Measurements from ENCODE around the gene ZBTB46. TPM values are rescaled to one million over a fixed set of nuclear protein-coding genes. Genes with fewer than 3 reads are reported as not detected.
"Not testable (repeated sequence)": the region's sequence is repeated elsewhere in the genome, so short reads cannot be mapped to it uniquely, and the experiment has no call there.

Gene ZBTB46
- total RNA-seq = 1 to 10 TPM; 1.2 to 6.7 (median 5.7) TPM

DNA sequence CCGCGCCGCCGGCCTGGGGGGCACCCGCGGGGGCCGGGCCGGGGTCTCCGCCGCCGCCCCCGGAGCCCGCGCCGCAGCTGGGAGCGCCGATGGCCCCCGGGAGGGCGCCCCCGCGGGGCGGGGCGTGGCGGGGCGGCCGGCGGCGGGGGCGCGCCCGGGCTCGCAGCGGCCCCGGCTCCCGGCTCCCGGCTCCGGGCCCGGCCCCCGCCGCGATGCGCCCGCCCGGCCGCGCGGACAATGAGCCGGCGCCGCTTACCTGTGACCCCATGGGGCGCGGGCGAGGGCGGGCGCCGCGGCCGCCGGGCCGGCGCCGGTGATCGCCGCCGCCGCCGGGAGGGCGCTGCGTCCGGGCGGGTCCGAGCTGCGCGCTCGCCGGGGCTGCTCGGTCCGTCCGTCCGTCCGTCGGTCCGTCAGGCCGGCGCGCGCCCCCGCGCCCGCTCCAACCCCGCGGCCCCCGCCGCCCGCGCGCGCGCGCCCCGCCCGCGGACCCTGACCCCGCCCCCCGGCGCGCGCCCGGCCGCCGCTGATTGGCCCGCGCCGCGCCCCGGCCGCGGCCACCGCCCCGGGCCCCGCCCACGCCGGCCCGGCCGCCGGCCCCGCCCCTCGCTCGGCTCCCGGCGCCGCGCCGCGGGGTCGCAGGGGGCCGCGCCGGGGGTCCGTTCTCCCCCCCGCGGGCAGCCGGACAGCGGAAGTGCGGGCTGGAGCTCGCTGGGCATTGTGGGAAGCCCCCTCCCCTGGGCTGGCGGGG lies at the start of gene ZBTB46:
Gene ZBTB46 (minus strand): TSS at position 424 of the 748 bp plus-strand sequence. CDS start 40,507 bp downstream, outside the sequence.
- WGBS, 2 donors = no CpG with 5 or more reads among the region's 147 CpGs
- TF ChIP-seq POLR2A (IDR thresholded peaks at IDR 0.05) (no peak), CTCF (IDR thresholded peaks at IDR 0.05) (no peak)
- peak within 1 kb of the TSS; percentile 62 for H3K4me3 ChIP-seq (ENCODE audit: low read depth, poor library complexity, severe bottlenecking)
- no peak for DNase-seq (ENCODE audit: low spot score in 2 of 2)
- intact Hi-C loops (cut with DNase I; ENCODE audit: low total_unique reads) = no loop called here

DNA sequence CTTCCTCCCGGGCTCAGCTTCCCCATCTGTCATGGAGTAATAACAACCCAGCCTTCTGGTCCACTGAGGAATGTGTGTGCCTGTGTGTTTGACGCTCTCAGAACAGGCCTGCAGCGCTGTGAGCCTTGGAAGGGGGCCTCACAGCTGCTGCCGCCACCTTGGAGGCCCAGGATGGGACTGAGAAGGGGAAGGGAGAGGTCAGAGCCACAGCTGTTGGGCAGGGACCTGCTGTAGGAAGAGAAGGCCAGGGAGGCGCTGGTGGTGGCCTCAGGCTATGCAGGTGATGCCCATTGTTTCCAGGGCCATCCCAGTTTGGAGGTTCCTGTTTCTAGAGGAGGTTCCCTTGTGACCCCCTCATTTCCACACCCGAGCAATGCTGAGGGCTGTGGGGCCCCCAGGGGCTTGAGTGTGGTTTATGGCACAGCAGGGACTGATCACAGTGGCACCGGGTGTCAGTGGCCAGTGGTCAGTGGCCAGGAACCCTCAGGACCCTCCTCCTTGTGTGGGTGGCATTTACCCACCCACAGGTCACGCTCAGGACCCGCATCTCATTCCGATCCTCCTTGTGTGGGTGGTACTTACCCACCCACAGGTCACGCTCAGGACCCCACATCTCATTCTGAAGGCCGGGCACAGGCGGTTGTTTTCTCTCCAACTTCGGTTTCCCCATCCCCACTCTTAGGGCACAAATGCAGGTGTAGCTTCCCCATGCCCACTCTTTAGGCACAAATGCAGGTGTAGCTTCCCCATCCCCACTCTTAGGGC lies 48.0 kb upstream of the ZBTB46 start:
- 91 to 97% methylated on average over 13 to 14 of the region's 14 CpGs for WGBS, 2 donors

GRCh38 chr20:63877755-63878470 lies 46.8 kb upstream of the ZBTB46 start:
- H3K4me3 ChIP-seq (ENCODE audit: low read depth, poor library complexity, severe bottlenecking) = no peak overlapping the region
- DNase-seq (ENCODE audit: low spot score in 2 of 2) = no peak
- TF ChIP-seq CTCF (IDR thresholded peaks at IDR 0.05) = no peak
- TF ChIP-seq POLR2A (IDR thresholded peaks at IDR 0.05) = no peak
- 90% methylated on average over 32 of the region's 32 CpGs for WGBS, 2 donors
- intact Hi-C loops (cut with DNase I; ENCODE audit: low total_unique reads) = no loop called here

More for the DNA sequence above, 48.0 kb upstream of the ZBTB46 start:
- H3K4me3 ChIP-seq (ENCODE audit: low read depth, poor library complexity, severe bottlenecking) = no peak overlapping the region
- no peak for DNase-seq (ENCODE audit: low spot score in 2 of 2)
- intact Hi-C loops (cut with DNase I; ENCODE audit: low total_unique reads) = no loop called here
- no peak for TF ChIP-seq CTCF (IDR thresholded peaks at IDR 0.05)
- no peak for TF ChIP-seq POLR2A (IDR thresholded peaks at IDR 0.05)

DNA sequence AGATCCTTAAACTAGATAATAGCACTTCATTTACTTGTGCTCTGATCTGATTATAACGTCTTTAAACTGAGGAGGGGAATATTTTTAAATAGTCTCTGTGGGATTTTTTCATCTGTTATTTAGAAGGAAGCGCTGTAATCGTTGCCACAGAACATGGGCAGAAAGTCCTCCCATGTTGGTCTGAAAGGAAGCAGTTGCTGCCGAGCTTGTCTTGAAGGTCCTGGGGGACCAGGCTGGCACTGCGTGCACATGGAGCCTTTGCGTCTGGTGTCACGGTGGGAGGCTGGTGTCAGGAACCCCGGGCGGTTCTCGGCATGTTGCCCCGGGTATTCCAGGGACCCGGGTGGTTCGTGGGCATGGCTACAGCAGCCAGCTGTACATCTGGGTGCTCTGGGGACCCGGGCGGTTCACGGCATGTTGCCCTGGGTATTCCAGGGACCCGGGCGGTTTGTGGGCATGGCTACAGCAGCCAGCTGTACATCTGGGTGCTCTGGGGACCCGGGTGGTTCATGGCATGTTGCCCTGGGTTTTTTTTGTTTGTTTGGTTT lies 45.5 kb upstream of the ZBTB46 start:
- no peak overlapping the region for H3K4me3 ChIP-seq (ENCODE audit: low read depth, poor library complexity, severe bottlenecking)
- DNase-seq (ENCODE audit: low spot score in 2 of 2) = no peak
- intact Hi-C loops (cut with DNase I; ENCODE audit: low total_unique reads) = no loop called here
- no peak for TF ChIP-seq CTCF (IDR thresholded peaks at IDR 0.05)
- no peak for TF ChIP-seq POLR2A (IDR thresholded peaks at IDR 0.05)
- WGBS, 2 donors = 89 to 90% methylated on average over 11 to 19 of the region's 19 CpGs

DNA sequence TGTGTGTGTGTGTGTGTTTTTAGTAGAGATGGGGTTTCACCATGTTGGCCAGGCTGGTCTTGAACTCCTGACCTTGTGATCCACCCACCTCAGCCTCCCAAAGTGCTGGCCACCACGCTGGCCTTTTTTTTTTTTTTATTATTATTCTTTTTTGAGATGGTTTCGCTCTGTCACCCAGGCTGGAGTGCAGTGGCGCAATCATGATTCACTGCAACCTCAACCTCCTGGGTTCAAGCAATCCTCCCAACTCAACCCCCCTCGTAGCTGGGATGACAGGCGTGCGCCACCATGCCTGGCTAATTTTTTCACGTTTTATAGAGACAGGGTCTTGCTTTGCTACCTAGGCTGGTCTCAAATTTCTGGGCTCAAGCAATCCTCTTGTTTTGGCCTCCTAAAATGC lies 43.2 kb upstream of the ZBTB46 start:
- DNase-seq (ENCODE audit: low spot score in 2 of 2); intact Hi-C loops (cut with DNase I; ENCODE audit: low total_unique reads); H3K4me3 ChIP-seq (ENCODE audit: low read depth, poor library complexity, severe bottlenecking): not testable (repeated sequence)
- WGBS, 2 donors = 90 to 94% methylated on average over 7 of the region's 7 CpGs

All from lower leg skin (tissue), 4 donors.